ENCODE results near the gene SLC9A4.

DNA sequence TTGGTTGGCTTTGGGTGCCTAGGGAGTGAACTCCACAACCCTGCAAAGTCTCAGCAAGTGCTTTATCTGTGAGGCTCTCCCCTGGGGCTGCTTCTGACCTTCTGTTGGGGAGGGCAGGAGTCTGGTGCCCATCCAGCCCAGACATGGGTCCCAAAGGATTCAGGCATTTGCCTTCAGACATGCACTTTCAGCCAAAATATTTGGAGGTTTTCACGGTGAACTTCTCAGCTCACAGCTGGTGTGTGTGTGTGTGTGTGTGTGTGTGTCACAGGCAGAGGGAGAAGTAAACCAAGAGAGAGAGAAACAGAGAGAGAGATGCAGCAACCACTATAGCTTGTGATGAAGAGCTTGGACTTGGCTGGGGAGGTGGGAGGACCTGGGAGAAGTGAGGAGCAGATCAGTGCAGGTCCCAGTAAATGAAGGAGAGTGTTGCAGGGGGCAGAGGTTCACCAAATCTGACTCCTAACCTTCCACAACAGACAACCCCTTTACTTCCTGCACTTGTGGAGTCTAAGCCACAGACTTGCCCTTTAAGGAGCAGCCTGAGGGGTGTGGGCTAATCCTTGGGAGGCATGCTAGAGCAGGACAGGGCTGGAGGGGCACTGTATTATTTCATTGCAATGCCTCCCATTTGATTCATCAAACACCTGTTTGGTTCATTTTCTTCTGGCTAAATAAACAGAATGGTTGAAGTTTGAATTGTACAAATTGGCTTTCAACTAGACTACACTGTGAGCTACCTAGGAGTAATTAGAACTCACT lies 14.1 kb downstream of the SLC9A4 start:
- TF ChIP-seq CTCF (IDR thresholded peaks at IDR 0.05) (no peak), POLR2A (IDR thresholded peaks at IDR 0.05) (no peak)

Measured in ovary (tissue), 3 donors.